ENCODE results near the gene NEDD4. TPM values are rescaled to one million over a fixed set of nuclear protein-coding genes. Genes with fewer than 3 reads are reported as not detected.
"Not testable (repeated sequence)": the region's sequence is repeated elsewhere in the genome, so short reads cannot be mapped to it uniquely, and the experiment has no call there.

NEDD4 gene
- total RNA-seq, 1 donor from 2014 or later = 33.9 TPM

DNA sequence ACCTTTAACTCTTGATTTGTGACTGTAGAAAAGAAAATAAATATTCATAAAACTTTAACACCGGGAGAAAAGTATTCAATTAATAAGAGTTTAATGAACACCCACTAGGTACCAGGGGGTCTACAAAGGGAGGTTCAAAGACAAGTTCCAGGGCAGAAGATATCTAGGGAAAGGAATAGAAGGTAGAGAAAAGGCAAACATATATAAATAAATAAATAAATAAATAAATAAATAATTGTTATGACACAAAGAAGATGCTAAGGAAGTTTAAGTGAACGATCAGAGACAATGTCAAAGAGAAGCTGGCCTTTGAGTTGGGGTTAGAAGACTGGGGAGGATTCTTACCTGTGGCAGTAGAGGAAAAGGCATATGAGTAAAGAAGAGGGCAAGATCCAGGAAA lies 123.8 kb downstream of the NEDD4 start:
- TF ChIP-seq CTCF (IDR thresholded peaks at IDR 0.05; ENCODE audit: unreplicated experiment) = no peak
- H3K27me3 Mint-ChIP-seq (ENCODE audit: unreplicated experiment) = no peaks in the 10 kb centered on the region

DNA sequence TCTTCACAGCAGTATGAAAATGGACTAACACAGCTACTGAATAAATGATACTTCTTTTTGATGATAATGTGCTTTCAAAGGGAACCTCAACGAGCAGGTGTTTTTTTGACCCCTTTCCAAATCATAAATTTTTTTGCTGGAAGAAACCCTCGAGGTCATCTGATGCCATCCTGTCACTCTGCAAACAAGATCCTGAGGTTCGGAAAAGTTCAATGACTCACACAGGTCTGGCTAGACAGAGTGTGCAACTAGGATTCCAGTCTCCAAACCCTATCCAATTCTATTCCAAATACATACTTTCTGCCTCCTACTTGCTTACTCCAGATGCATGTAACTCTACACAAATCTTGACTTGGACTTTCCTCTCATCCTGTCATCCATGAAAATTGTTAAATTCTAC lies 124.7 kb downstream of the NEDD4 start:
- peaks cover 12% of the 10 kb centered on the region for H3K36me3 Mint-ChIP-seq (ENCODE audit: low read depth, unreplicated experiment)
- peaks cover 25% of the 10 kb centered on the region for H3K4me1 Mint-ChIP-seq (ENCODE audit: unreplicated experiment)
- no peak overlapping the region for H3K27ac Mint-ChIP-seq (ENCODE audit: unreplicated experiment)
- H3K9me3 Mint-ChIP-seq (ENCODE audit: unreplicated experiment) = no peaks in the 10 kb centered on the region
- H3K27me3 Mint-ChIP-seq (ENCODE audit: unreplicated experiment) = no peaks in the 10 kb centered on the region
- no peak for DNase-seq (ENCODE audit: low spot score)
- no peak overlapping the region for H3K4me3 Mint-ChIP-seq (ENCODE audit: unreplicated experiment)
- no peak for TF ChIP-seq CTCF (IDR thresholded peaks at IDR 0.05; ENCODE audit: unreplicated experiment)

More for the DNA sequence above, 123.8 kb downstream of the NEDD4 start:
- no peak overlapping the region for H3K4me3 Mint-ChIP-seq (ENCODE audit: unreplicated experiment)
- DNase-seq (ENCODE audit: low spot score) = no peak
- H3K9me3 Mint-ChIP-seq (ENCODE audit: unreplicated experiment) = no peaks in the 10 kb centered on the region
- no peak overlapping the region for H3K27ac Mint-ChIP-seq (ENCODE audit: unreplicated experiment)
- H3K4me1 Mint-ChIP-seq (ENCODE audit: unreplicated experiment) = peaks cover 29% of the 10 kb centered on the region
- H3K36me3 Mint-ChIP-seq (ENCODE audit: low read depth, unreplicated experiment) = peaks cover 12% of the 10 kb centered on the region

- H3K9me3 Mint-ChIP-seq (ENCODE audit: unreplicated experiment); DNase-seq (ENCODE audit: low spot score); H3K27ac Mint-ChIP-seq (ENCODE audit: unreplicated experiment); H3K27me3 Mint-ChIP-seq (ENCODE audit: unreplicated experiment); H3K4me3 Mint-ChIP-seq (ENCODE audit: unreplicated experiment): not testable (repeated sequence)
- Mint-ChIP-seq H3K4me1 (ENCODE audit: unreplicated experiment) (peaks cover 24% of the 10 kb centered on the region), H3K36me3 (ENCODE audit: low read depth, unreplicated experiment) (peaks cover 12% of the 10 kb centered on the region)
These were observed 125.1 kb downstream of the NEDD4 start for GRCh38 chr15:55868291-55868690.

- Mint-ChIP-seq H3K4me3 (ENCODE audit: unreplicated experiment) (no peak overlapping the region), H3K9me3 (ENCODE audit: unreplicated experiment) (no peaks in the 10 kb centered on the region), H3K27ac (ENCODE audit: unreplicated experiment) (no peak overlapping the region), H3K36me3 (ENCODE audit: low read depth, unreplicated experiment) (peaks cover 21% of the 10 kb centered on the region), H3K27me3 (ENCODE audit: unreplicated experiment) (no peaks in the 10 kb centered on the region), H3K4me1 (ENCODE audit: unreplicated experiment) (peaks cover 3% of the 10 kb centered on the region)
- TF ChIP-seq CTCF (IDR thresholded peaks at IDR 0.05; ENCODE audit: unreplicated experiment) = no peak
- DNase-seq (ENCODE audit: low spot score) = no peak
These were observed 129.5 kb downstream of the NEDD4 start for GRCh38 chr15:55863911-55864310.

DNA sequence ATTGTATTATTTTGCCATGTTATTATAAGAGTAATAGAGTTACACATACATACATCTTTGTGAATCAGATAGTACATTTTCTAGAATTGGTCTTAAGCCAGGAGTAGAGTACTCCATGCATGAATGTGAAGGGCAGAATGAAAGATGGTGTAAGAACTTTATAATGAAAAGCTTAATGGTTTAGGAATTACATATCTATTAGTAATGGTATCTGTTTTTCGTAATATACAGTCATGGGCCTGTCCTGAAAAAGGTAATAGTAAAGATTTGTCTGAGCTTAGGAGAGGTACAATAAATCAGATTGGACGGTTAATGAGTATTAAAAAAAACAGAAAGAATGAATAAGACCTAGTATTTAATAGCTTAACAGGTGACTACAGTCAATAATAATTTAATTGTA lies 132.3 kb downstream of the NEDD4 start:
- DNase-seq (ENCODE audit: low spot score) = no peak
- Mint-ChIP-seq H3K27ac (ENCODE audit: unreplicated experiment) (no peak overlapping the region), H3K27me3 (ENCODE audit: unreplicated experiment) (peaks cover 2% of the 10 kb centered on the region), H3K9me3 (ENCODE audit: unreplicated experiment) (no peaks in the 10 kb centered on the region), H3K4me1 (ENCODE audit: unreplicated experiment) (peaks cover 13% of the 10 kb centered on the region), H3K36me3 (ENCODE audit: low read depth, unreplicated experiment) (peaks cover 31% of the 10 kb centered on the region), H3K4me3 (ENCODE audit: unreplicated experiment) (no peak overlapping the region)
- no peak for TF ChIP-seq CTCF (IDR thresholded peaks at IDR 0.05; ENCODE audit: unreplicated experiment)

- peaks cover 16% of the 10 kb centered on the region for H3K4me1 Mint-ChIP-seq (ENCODE audit: unreplicated experiment)
- no peak overlapping the region for H3K4me3 Mint-ChIP-seq (ENCODE audit: unreplicated experiment)
- DNase-seq (ENCODE audit: low spot score) = no peak
- H3K36me3 Mint-ChIP-seq (ENCODE audit: low read depth, unreplicated experiment) = peaks cover 34% of the 10 kb centered on the region
- peaks cover 2% of the 10 kb centered on the region for H3K27me3 Mint-ChIP-seq (ENCODE audit: unreplicated experiment)
- no peak for TF ChIP-seq CTCF (IDR thresholded peaks at IDR 0.05; ENCODE audit: unreplicated experiment)
- H3K9me3 Mint-ChIP-seq (ENCODE audit: unreplicated experiment) = no peaks in the 10 kb centered on the region
- no peak overlapping the region for H3K27ac Mint-ChIP-seq (ENCODE audit: unreplicated experiment)
These were observed 132.9 kb downstream of the NEDD4 start for GRCh38 chr15:55860468-55860867.

All from endothelial cell (in vitro differentiated cells).